GM18498 (cell line): ENCODE data around the gene CNR2.
"Not testable (repeated sequence)": the region's sequence is repeated elsewhere in the genome, so short reads cannot be mapped to it uniquely, and the experiment has no call there.

Experiments used
- ATAC-seq: cut with Tn5 transposase; IDR thresholded peaks from one replicate; pipeline ENCODE4 v1.9.1; 2021; ENCODE audit warnings: mild to moderate bottlenecking, moderate library complexity; ENCODE audit not compliant: unreplicated experiment

Gene CNR2

DNA sequence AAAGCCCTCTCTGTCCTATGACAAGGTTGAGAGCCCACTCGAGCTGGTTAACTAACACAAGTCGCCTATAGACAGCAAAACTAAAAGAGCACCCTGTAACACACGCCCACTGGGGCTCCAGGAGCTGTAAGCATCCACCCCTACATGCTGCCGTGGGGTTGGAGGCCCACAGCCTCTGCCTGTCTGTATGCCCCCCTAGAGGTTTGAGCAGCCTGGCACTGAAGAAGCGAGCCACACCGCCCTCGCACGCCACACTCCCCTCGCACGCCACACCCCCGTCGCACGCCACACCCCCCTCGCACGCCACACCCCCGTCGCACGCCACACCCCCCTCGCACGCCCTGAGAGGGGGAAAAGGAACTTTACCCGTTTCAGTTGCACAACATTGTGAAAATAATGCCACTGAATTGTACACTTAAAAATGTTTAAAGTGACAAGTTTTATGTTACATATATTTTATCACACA, 74.7 kb downstream of the CNR2 start:
- no peak for ATAC-seq

DNA sequence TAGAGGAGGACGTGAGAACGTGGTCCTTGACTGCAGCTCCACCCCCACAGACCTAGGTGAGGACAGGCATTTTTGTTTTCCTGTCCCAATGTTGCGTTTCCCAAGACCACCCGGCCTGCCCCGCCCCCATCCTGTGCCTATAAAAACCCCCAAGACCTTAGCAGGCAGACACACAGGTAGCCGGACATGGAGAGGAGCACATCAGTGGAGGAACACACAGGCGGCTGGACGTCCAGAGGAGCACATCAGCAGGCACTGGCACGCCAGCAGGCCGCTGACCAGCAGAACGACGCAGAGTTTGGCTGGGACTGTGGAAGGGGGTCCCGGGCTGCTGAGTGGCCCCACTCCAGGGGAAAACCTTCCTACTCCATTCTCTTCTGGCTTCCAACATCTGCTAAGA, 75.3 kb downstream of the CNR2 start:
- no peak for ATAC-seq

DNA sequence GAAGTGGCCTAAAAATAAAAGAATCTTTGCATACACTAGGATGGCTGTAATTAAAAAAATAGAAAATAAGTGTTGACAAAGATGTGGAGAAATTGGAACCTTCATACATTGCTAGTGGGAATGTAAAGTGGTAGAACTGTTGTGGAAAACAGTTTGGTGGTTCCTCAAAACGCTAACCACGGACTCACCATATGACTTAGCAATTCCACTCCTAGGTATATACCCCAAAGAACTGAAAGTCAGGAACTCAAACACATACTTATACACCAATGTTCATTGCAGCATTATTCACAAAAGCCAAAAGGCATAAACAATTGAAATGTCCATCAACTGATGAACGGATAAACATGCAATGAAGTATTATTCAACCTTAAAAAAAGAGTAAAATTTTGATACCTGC, 77.1 kb downstream of the CNR2 start:
- no peak for ATAC-seq

DNA sequence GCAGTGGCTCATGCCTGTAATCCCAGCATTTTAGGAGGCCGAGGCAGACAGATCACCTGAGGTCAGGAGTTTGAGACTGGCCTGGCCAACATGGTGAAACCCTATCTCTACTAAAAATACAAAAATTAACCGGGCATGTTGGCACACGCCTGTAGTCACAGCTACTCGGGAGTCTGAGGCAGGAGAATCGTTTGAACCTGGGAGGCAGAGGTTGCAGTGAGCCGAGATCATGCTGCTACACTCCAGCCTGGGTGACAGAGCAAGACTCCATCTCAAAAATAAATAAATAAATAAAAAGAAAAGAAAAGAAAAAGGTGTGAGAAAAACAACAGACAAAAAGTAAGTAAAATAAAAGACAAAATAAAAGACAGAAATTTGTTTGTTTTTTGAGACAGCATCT, 79.0 kb downstream of the CNR2 start:
- ATAC-seq, result not testable (repeated sequence)

DNA sequence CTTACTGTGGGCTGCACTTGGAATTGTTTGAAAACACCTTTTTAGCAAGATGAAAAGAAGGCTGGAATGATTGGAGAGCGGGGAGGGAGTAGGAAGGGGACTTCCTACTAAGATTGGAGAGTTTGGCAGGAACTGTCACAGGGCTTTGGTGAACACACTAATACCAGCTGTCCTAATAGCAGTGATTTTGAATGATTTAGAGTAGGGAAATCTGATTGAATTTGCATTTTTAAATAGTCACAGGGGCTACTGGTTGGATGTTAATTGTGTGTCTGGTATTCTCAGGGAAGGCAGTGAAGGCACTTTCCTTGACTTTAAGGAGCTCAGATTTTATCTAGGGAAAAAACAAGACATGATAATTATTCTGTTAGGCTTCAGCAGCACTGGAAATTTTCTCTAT, 85.4 kb downstream of the CNR2 start:
- ATAC-seq, result no peak

DNA sequence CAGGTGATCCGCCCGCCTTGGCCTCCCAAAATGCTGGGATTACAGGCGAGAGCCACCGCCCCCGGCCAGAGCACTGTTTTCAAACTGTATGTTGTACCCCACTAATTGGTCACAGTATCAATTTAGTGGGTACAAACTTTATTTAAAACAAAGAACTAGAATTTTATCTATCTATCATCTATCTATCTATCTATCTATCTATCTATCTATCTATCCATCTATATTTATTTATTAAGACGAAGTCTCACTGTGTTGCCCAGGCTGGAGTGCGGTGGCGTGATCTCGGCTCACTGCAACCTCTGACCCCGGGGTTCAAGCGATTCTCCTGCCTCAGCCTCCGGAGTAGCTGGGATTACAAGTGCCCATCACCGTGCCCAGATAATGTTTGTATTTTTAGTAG, 86.6 kb downstream of the CNR2 start:
- not testable (repeated sequence) for ATAC-seq

DNA sequence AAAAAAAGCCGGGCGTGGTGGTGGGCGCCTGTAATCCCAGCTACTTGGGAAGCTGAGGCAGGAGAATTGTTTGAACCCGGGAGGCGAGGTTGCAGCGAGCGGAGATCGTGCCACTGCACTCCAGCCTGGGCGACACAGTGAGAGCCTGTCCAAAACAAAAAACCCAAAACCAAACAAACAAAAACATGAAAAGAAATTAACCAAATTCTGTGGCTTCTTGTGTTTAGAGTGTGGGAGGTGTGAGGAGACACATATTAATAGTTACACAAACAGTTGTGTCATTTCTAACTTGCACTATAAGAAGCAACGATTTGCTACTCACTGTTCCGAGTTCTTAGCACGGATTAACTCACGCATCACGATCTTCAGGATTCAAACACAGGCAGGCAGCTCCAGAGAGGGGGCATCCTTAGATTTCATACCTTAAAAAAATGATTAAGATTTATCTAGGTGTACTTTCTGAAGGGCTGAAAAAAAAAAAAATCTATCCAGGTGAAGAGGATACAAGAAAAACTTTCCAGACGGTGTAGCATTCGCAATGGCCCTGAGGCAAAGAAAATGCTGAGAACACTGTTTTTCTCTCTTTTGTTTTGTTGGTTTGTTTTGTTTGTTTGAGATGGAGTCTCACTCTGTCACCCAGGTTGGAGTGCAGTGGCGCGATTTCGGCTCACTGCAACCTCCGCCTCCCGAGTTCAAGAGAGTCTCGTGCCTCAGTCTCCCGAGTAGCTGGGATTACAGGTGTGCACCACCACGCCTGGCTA, 87.2 kb downstream of the CNR2 start:
- peak; percentile 47 for ATAC-seq

DNA sequence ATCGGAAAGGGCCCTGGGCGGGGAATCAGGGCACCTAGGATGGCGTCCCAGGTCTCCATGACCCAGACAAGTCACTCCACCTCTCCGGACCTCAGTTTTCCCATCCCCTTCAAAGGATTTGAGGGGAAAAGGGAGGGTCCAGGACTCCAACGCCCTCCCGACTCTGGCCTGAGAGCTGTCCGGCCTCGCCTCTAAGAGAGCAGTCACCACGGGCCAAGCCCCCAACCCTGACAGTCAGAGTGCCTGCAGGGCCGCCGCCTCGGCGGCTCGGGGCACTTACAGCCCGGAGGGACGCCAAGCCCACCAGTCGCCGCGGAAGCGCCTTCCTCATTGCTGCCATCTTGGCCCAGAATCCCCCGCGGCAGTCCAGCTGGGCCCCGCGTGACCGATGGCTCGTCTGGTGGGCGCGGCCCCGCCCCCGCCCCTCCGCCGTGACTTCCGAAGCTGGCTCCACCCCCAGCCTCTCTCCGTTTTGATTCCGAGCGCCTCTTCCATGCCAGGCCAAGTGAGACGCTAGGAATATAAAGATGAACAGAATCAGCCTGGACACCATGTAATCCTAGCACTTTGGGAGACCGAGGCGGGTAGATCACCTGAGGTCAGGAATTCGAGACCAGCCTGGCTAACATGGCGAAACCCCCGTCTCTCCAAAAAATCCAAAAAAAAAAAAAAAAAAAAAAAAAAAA, 87.9 kb downstream of the CNR2 start, which contains the start of gene HMGCL:
Gene HMGCL (minus strand): TSS at position 354 of the 686 bp plus-strand sequence. CDS start 14 bp downstream, at position 340.
- peak; percentile 88 for ATAC-seq

DNA sequence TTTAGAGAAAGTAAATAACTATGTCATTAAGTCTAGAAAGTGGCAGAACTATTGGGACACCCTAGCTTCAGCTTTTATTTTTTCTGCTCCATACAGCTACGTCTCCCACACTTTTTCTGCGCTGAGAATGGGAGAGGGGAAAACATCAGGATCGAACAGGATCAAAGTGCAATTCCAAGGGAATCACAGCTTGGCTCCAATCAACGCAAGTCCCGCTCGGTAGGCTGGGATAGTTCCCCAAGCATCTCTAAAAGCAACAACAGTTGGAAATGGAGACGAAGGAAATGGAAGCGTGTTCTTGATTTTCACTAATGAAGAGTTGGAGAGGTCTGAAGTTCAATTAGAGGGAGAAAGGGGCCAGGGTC, 88.5 kb downstream of the CNR2 start:
- no peak for ATAC-seq

DNA sequence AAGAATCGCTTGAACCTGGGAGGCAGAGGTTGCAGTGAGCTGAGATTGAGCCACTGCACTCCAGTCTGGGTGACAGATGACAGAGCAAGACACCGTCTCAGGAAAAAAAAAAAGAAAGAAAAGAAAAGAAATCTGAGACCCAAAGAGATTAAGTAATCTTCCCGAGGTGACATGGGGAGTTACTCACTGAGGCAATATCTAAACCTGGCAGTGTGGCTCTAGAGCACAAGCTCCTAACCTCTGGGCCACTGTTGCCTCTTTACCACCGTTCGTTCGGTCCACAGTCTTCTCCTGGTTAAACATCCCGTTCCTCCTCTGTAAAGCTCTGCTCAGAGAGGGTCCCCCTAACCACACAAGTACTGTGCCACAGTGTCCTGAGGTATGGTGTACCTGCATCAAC, 89.4 kb downstream of the CNR2 start:
- ATAC-seq, result no peak
